ENCODE data around the gene TFF2. TPM values are rescaled to one million over a fixed set of nuclear protein-coding genes. Genes with fewer than 3 reads are reported as not detected.

The TFF2 gene
- total and polyA plus RNA-seq, 2 of the 4 experiments (the other 2 are of a cell fraction), result not detected

DNA sequence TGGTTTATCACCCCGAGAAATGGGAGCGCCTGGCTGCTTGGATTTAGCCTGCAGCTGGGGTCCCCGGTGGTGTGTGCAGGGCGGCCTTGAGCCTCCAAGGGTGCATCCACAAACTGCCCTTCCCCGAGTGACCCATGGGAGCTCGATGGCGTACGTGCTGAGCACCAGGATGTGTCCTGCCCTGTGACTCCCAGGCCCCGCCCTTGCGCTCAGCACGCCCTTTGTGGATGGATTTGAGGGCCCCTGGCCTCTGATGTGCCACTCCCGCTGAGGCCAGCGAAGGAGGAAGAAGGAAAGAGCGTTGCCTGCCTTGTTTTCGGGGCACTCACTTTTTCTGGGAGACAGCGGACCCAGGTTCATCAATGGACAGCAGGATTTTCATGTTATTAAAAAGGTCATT, 33.9 kb downstream of the TFF2 start:
- ATAC-seq (ENCODE audit: low read depth) (no peak), DNase-seq (no peak)
- Histone ChIP-seq H2BK120ac (ENCODE audit: low read depth, low read length) (no peak overlapping the region), H2AK9ac (replicated peaks; ENCODE audit: low read depth, low read length, poor library complexity) (no peak overlapping the region), H3K56ac (ENCODE audit: extremely low read depth, insufficient read depth, low read length) (no peak overlapping the region), H3K9me3 (ENCODE audit: control insufficient read depth, insufficient read depth, low read length) (no peaks in the 10 kb centered on the region), H3K4me2 (ENCODE audit: low read depth, low read length) (no peak overlapping the region), H3K27ac (ENCODE audit: insufficient read depth, low read length) (no peak overlapping the region), H3K36me3 (ENCODE audit: control insufficient read depth, insufficient read depth, low read length) (no peaks in the 10 kb centered on the region), H3K4me1 (ENCODE audit: control insufficient read depth, insufficient read depth, low read length) (no peaks in the 10 kb centered on the region), H3K27me3 (ENCODE audit: control insufficient read depth, insufficient read depth, low read length) (peaks cover 45% of the 10 kb centered on the region), H3K23ac (ENCODE audit: low read depth, low read length) (no peak overlapping the region), H4K8ac (ENCODE audit: low read depth in 2 of 2, low read length in 2 of 2) (no peak overlapping the region), H2BK20ac (ENCODE audit: low read depth, low read length) (no peak overlapping the region), H2AFZ (replicated peaks; ENCODE audit: low read length, poor library complexity) (no peak overlapping the region), H3K4me3 (ENCODE audit: insufficient read depth, low read depth, low read length) (no peak overlapping the region), H3K18ac (ENCODE audit: low read depth, low read length) (no peak overlapping the region), H4K20me1 (ENCODE audit: insufficient read depth, low read length) (no peaks in the 10 kb centered on the region; the same call in 1 of the 2 replicates), H3K14ac (replicated peaks; ENCODE audit: low read depth, low read length) (no peak overlapping the region), H3K4ac (ENCODE audit: low read depth, low read length) (no peak overlapping the region), H4K91ac (ENCODE audit: insufficient read depth, low read depth, low read length) (no peak overlapping the region), H2BK5ac (ENCODE audit: low read depth, low read length, poor library complexity, severe bottlenecking) (no peak overlapping the region), H3K9me1 (ENCODE audit: insufficient read depth, low read length) (no peaks in the 10 kb centered on the region), H2AK5ac (ENCODE audit: low read depth, low read length) (no peak overlapping the region), H3K9ac (ENCODE audit: low read depth, low read length) (no peak overlapping the region), H4K5ac (ENCODE audit: low read depth, low read length) (no peak overlapping the region), H2BK15ac (ENCODE audit: low read depth, low read length) (no peak overlapping the region), H3K79me1 (ENCODE audit: low read depth in 1 of 2, low read length in 2 of 2) (no peaks in the 10 kb centered on the region)
- ChIA-PET POLR2A (ENCODE audit: unreplicated experiment) (no interaction called here), CTCF (no interaction called here)
- in situ Hi-C loops (cut with MboI; ENCODE audit: low sequenced_read_pairs) (no loop called here), intact Hi-C loops (cut with micrococcal nuclease) (no loop called here), dilution Hi-C loops (cut with HindIII; ENCODE audit: low sequenced_read_pairs, unreplicated experiment) (no loop called here)
- no peak for TF ChIP-seq ELK1 (IDR thresholded peaks at IDR 0.05; ENCODE audit: borderline replicate concordance, low read depth, low read length)
- TF ChIP-seq SMC3 (IDR thresholded peaks at IDR 0.05; ENCODE audit: low read depth, low read length), result no peak
- TF ChIP-seq MXI1 (IDR thresholded peaks at IDR 0.05; ENCODE audit: borderline replicate concordance, low read depth, low read length), result no peak
- TF ChIP-seq NFE2L2 (IDR thresholded peaks at IDR 0.05; ENCODE audit: low read depth, low read length), result no peak
- no peak for TF ChIP-seq MAZ (IDR thresholded peaks at IDR 0.05; ENCODE audit: borderline replicate concordance, low read depth, low read length)
- no peak for TF ChIP-seq FOS (IDR thresholded peaks at IDR 0.05; ENCODE audit: low read depth, low read length)
- no peak for TF ChIP-seq CTCF (conservative IDR thresholded peaks at IDR 0.05; ENCODE audit: low read depth, low read length)
- no peak for TF ChIP-seq POLR2A (IDR thresholded peaks at IDR 0.05; ENCODE audit: low read depth, low read length)
- TF ChIP-seq, protein P1, sequence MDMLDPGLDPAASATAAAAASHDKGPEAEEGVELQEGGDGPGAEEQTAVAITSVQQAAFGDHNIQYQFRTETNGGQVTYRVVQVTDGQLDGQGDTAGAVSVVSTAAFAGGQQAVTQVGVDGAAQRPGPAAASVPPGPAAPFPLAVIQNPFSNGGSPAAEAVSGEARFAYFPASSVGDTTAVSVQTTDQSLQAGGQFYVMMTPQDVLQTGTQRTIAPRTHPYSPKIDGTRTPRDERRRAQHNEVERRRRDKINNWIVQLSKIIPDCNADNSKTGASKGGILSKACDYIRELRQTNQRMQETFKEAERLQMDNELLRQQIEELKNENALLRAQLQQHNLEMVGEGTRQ (IDR thresholded peaks at IDR 0.05; ENCODE audit: low read depth, low read length), result no peak
- no TSS peak for BruUV-seq (replicated peaks)
- 68% methylated on average over 12 of the region's 16 CpGs; no CpG with 5 or more reads in 1 of the 2 experiments for WGBS, 2 experiments (ENCODE audit: extremely low coverage in 2 of 2, insufficient read length in 1 of 2)
